HG03439 (cell line): Measurements from ENCODE around the gene WSCD2.
"Not testable (repeated sequence)": the region's sequence is repeated elsewhere in the genome, so short reads cannot be mapped to it uniquely, and the experiment has no call there.

Source experiments
- ATAC-seq: cut with Tn5 transposase; IDR thresholded peaks from one replicate; pipeline ENCODE4 v1.9.1; 2021; ENCODE audit warnings: mild to moderate bottlenecking, moderate library complexity; ENCODE audit not compliant: unreplicated experiment

The WSCD2 gene

GRCh38 chr12:108193493-108193892, 64.4 kb downstream of the WSCD2 start:
- no peak for ATAC-seq

- ATAC-seq, result no peak
Observed at GRCh38 chr12:108193917-108194316, 64.8 kb downstream of the WSCD2 start.

- ATAC-seq, result no peak
Observed at GRCh38 chr12:108194585-108194984, 65.5 kb downstream of the WSCD2 start.

- ATAC-seq, result no peak
Observed at GRCh38 chr12:108196319-108196718, 67.2 kb downstream of the WSCD2 start.

GRCh38 chr12:108196921-108197320, 67.8 kb downstream of the WSCD2 start:
- no peak for ATAC-seq

GRCh38 chr12:108198043-108198442, 69.0 kb downstream of the WSCD2 start:
- ATAC-seq, result no peak

- no peak for ATAC-seq
Observed at GRCh38 chr12:108199106-108199505, 70.0 kb downstream of the WSCD2 start.

GRCh38 chr12:108201808-108202207, 72.7 kb downstream of the WSCD2 start:
- ATAC-seq, result no peak

- no peak for ATAC-seq
Observed at GRCh38 chr12:108204117-108204987, 75.3 kb downstream of the WSCD2 start.

- no peak for ATAC-seq
Observed at GRCh38 chr12:108205864-108206263, 76.8 kb downstream of the WSCD2 start.

- no peak for ATAC-seq
Observed at GRCh38 chr12:108207791-108208730, 79.0 kb downstream of the WSCD2 start.

GRCh38 chr12:108210001-108210400, 80.9 kb downstream of the WSCD2 start:
- ATAC-seq, result no peak

GRCh38 chr12:108211157-108211556, 82.1 kb downstream of the WSCD2 start:
- ATAC-seq, result no peak

- no peak for ATAC-seq
Observed at GRCh38 chr12:108213871-108214445, 84.9 kb downstream of the WSCD2 start.

GRCh38 chr12:108214486-108214885, 85.4 kb downstream of the WSCD2 start:
- ATAC-seq, result no peak

GRCh38 chr12:108215458-108215857, 86.4 kb downstream of the WSCD2 start:
- ATAC-seq, result no peak

GRCh38 chr12:108218921-108219320, 89.8 kb downstream of the WSCD2 start:
- no peak for ATAC-seq

- not testable (repeated sequence) for ATAC-seq
Observed at GRCh38 chr12:108225101-108225500, 96.0 kb downstream of the WSCD2 start.

GRCh38 chr12:108226866-108227265, 97.8 kb downstream of the WSCD2 start:
- ATAC-seq, result no peak

GRCh38 chr12:108228746-108229145, 99.7 kb downstream of the WSCD2 start:
- no peak for ATAC-seq
